NCI-H1105 treated with DMSO at 0.1 percent for 48 hours (cell line): Measurements from ENCODE around the gene ATF6B.

Experiments used
- DNase-seq: peaks from one replicate; lab custom pipeline; 2025; lab: John Stamatoyannopoulos, UW

ATF6B gene

DNA sequence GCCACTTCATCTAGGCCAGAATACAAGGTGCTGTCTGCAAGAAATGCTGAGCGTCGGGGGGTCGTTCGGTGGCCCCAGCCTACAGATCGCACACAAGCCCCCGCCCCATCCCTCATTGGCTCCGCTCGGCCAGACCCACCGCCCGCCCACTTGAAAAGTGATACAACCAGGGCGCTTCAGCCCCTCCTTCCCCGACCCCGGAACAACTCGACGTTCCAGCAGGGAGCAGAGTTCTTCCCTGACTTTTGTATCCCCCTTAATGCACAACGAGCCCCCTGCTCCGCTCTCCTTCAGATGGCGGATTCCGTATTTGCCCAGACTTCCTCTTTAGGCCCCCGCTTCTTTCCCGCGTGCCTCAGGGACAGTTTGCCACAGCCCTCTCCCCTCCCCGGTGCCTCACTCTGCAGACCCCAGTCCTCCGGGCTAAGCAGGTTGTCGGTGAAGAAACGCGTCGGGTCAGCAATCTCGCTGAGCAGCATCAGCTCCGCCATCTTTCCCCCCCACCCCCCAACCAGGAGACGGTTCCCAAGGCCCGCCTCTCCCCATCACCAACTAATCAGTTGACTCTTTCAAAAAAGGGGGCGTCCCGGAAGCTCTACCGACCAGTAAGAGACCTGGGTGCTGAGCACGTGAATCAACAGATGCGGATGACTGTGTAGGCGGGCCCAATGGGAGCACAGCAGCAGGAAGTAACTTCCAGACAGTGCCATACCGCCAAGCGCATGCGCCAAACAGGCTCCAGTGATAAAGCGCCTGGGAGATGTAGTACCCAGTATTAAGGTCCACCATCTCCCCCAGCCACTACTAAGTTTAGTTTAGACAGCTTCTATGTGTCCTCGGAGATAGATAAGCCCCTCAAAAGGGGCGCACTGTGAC is at the start of gene ATF6B:
TSS of gene ATF6B (minus strand) at position 530 of the 876 bp plus-strand sequence. CDS start at position 491, 39 bp downstream.
- DNase-seq = peak; percentile 100

DNA sequence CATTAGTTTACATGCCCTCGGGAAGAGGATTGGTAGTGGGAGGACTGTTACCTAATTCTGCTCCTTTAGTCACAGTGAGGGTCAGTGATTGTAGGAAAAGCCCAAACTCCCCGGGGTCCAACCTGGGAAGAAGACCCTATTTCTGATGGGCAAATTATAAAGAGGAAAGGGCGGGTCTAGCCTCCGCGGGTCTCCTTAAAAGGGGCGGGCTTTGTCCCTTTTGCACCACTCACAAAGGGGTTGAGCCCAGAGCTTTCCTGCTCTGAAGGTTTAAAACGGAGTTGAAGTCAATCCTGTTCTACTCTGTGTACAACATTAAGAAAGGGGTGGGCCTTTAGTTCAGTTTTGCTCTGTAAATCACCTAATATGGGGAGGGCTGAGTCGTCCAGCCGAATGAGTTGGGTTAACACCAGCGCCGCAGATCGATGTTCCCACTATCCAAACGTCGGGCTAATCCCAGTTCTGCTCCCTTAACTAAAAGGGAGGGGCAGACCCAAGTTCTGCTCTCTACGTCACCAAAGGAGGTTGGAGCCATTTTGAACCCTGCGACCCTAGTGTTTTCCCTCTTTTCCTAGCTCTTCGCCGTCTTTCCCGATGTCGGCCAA is 49.2 kb upstream of the ATF6B start:
- DNase-seq = peak; percentile 90

DNA sequence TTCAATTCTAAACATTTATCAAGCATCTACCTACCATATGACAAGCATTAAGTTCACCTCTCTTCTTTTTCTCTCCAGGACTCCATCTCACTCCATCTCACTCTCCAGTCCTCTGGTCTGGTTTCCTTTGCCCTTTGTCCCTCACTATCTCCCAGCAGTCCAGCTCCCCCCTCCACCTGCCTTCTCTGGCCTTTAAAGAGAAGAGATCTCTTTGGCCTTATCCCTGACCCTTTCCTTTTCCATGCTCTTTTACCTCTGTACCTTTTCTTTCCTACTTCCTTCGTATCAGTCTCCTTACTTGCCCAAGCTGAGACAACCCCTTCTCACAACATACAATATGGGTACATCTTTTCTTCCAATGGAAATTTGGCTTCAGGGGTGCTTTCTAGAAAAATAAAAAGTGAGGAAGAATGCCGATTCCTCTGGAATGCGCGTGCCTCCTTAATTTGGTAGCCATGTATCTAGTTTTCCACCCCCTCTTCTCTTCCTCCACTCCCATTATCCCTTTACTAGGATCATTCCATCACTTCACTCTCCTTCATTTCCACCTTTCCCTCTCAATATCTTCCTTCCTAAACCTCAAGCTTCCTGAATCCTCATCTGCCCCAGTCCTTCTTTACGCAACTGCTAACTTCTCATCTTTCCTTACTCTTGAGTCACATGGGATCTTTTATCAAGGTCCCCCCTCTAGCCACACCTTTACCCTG is 48.6 kb upstream of the ATF6B start:
- no peak for DNase-seq

DNA sequence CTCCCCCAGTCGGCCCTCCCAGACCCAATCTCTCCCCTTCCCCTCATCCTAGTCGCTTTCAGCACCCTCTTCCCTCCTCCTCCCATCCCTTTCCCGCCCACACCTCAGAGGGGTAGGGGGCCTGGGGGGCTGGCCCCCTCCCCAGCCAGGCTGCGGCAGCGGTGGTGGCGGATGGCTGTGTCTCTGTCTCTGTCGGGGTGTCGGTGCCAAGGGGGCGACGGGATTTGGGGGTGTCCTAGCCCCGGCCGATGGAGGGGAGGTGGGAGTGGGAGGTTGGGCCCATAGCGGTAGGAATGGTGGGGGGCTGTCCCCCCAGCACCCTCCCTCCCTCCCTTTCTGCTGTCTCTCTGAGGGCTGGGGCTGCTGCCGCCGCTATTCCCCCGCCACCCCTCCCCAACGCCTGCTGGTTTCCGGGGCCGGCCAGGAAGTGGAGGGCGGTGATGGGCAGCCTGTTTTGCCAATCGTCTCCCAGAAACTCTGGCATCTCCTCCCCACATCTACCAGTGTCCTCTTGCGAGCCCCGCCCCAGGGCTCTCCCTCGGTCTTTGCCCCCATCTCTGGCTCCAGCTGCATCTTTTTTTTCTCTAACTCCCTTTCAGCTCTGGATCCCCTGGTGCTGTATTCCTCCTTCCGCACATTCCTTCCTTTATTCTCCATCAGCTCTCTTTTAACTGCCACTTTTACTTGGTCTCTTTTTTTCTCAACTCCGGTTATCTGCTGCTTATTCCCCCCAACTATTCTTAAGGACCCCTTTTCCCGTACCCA is 47.8 kb upstream of the ATF6B start, which contains the start of gene AGPAT1:
TSS of gene AGPAT1 (minus strand) at position 374 of the 765 bp plus-strand sequence. CDS start 4,588 bp downstream, outside the sequence.
- DNase-seq = peak; percentile 95

DNA sequence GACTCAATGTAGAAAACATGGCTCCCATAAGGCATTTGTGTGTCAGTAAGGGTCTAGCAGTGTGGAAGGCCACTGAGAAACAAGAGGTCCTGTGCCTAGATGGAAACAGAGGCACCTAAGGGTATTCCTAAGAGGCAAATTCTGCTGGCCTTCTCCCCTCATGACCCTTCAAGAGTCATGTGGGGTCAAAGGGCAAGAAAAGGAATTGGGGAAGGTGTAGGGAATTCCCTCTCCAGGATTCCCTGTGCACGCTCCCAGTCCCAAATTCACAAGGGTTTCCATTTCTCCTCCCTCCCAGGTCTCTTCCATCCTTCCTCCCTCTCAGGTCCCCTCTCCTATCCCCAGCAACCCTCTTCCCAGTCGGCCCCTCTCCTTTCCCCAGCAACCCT is 47.3 kb upstream of the ATF6B start:
- DNase-seq = no peak

DNA sequence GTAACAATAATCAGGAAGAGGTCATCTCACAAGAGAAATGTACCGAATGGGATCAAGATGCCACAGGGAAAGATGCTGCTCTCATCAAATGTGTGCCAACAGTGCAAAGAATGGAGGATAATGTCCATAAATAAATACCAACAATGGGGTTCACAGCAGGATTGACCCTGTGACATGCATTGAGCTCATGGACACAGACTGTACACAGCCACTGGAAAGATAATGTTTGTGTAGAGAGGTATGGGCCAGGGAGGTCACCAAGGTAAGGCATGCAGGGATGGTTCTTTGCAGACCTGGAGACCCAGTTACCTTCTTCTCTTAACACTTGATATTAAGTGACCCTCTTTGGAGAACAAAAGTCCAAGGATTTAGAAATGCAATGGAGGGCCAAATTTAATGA is 46.4 kb upstream of the ATF6B start:
- DNase-seq = no peak

DNA sequence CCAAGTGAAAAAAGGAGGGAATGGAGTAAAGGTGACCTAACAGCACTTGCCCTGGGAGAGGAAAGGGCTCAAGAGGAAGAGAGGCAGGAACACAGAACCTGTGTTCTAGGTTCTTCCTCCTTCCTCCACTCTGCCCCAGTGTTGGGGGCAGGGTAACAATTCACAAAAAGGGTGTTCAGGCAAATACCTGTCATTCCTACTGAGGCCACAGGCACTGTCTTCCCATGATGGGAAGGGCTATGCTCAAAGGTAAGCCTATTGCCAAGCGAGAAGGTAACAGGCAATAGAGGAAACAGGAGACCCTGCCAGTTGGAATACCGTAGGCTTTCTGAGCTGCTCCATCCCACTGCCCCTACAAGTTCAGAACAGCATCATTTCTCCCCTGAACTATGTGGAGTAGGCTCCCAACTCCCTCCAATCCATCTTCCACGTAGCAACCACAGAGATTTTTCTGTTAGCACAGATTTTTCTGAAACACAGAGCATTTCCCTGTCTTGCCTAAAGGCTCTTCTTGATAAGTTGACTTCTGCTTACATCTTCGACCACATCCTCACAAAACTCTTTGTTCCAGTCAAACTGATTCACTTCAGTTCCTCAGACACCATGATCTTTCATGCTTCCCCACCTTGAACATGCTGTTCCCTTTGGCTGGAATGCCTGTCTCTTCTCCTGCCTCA is 45.1 kb upstream of the ATF6B start:
- no peak for DNase-seq

DNA sequence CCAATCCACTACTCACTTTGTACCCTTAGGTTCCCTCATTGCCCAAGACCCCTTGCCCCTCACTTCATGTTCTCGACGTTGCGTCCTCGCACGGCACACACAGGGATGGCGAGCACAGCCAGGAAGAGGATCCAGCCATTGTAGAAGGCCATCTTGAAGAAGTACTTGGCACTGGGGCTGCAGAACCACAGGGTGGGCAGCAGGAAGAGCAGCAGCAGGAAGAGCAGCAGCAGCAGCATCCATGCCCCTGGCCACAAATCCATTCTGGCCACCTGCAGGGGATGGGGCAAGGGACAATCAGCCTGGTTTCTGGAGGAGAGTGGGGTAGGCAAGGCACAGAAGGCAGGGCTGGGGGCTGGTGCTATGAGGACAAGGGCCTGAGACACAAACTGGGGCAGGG is 43.2 kb upstream of the ATF6B start:
- no peak for DNase-seq

DNA sequence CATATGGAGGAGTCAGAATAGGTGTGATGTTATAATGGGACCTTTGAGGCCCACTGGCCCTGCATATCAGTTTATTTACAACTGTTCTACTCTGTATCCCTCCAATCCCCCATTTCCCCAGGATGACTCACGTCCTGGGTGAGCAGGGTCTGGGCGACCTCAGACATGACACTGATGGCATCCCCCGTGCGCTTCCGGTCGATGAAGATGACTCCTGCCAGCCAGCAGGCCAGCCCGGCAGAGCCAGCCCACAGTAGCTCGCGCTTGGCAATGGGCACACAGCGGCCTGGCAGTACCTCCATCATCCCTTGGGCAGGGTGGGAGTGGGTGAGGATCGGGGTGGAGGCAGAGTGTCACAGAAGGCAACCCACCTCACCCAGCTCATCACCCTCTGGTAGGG is 42.2 kb upstream of the ATF6B start:
- no peak for DNase-seq

DNA sequence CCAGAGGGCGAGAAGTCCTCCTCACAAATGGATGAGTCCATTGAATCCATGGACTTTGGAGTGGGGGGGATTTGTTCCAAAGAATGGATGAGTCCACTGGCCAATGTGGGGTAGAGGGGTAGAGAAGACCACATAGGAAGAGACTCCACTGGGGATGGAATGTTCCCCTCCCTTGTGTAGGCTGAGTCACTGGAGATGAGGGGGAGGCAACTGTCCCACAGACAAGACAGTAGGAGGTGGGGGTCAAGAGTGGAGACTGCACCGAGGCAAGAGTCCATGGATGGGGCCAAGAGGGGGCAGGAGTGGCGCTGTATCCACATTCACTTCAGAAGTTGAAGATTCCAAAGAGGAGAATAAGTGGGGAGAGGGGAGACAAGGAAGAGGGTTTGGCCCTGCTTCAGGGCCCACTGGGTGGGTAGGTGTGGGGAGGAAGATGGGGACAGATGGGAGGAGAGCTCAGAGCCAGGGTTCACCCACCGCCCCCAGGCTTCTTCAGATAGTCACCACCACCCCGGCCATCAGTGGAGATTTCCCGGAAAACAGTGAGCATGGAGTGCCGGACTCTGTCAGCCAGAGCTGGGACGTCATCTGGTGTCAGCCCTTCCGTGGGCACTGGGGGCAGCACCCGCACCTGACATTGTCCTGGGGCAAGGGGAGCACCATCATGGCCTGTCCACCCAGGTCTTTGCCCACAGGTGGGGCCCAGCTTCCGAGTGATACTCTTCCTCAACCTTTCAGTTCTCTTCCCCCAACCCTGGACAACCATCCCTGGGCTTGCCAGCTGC is 41.0 kb upstream of the ATF6B start:
- no peak for DNase-seq

DNA sequence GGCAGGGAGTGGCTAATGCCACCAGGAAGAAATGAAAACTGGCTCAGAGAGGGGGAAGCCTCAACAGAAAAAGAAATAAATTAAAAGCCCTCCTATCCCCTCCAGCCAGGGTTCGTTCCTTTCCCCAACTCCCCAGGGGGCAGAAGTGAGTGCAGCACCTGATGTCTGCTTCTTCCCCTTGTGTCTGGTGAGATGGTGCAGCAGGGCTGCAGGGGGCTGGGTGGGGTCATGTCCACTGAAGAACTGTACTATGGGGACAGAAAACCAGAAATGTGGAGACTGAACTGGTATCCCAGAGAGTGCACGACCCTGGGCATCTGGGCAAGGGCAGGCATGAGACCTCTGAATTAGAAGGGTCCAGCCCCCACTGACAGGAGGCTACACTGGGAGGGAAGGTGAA is 40.3 kb upstream of the ATF6B start:
- DNase-seq = no peak

DNA sequence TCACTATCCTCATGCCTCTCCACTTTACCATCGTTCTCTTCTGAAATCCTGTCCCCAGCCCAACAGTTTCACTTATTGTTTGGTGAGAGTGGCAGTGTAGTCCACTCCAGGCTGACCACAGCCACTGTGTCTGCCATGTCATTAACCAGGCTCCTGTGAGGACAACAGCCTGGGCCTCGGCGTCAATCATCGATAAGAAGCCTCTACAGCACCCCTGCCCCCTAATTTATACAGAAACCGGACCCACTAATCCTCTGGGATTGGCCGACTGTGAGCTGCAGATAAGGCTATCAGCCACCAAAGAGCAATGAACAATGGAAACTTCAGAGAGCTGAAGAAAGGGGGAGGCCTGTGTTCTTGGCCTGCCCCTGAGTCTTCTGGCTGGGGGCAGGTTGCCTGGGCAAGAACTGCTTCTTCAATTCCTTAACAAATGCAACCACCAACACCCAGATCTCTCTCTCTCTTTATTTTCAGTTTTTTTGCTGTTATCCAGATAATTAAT is 39.8 kb upstream of the ATF6B start:
- DNase-seq = no peak

DNA sequence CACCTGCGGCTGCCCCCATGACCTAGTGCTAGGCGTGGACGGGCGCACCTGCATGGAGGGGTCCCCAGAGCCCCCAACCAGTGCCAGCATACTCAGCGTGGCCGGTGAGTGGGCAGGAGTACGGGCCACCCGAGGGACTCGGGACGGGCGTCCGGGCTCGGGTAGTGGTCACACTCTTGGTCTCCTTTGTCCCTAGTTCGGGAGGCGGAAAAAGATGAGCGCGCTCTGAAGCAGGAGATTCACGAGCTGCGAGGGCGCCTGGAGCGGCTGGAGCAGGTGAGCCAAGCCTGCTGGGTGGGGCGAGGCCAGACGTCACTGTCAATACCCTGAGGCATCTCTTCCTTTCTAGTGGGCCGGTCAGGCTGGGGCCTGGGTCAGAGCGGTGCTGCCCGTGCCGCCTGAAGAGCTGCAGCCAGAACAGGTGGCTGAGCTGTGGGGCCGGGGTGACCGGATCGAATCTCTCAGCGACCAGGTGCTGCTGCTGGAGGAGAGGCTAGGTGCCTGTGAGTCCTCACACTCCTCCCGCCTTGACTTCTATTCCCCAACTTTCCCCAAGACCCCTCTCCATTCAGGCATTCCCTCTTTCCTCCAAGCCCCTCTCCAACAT is 39.2 kb upstream of the ATF6B start:
- no peak for DNase-seq

DNA sequence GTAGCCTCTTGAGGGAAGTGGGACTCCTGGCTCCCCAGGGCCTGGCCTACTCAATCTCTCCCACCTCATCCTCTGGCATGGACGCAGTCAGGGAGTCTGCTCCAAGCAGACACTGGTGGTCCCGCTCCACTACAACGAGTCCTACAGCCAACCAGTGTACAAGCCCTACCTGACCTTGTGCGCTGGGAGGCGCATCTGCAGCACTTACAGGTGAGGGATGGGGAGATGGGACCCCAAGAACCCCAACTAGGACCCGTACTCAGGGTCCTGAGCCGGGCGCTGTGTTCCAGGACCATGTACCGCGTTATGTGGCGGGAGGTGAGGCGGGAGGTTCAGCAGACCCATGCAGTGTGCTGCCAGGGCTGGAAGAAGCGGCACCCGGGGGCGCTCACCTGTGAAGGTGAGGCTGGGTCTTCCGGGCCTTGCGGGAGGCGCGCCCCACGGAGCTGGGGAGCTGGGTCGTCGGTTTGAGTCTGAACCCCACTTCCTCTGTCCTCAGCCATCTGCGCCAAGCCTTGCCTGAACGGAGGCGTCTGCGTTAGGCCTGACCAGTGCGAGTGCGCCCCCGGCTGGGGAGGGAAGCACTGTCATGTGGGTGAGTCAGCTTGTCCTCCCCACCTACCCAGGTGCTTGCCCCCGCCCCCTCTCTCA is 38.5 kb upstream of the ATF6B start:
- no peak for DNase-seq

DNA sequence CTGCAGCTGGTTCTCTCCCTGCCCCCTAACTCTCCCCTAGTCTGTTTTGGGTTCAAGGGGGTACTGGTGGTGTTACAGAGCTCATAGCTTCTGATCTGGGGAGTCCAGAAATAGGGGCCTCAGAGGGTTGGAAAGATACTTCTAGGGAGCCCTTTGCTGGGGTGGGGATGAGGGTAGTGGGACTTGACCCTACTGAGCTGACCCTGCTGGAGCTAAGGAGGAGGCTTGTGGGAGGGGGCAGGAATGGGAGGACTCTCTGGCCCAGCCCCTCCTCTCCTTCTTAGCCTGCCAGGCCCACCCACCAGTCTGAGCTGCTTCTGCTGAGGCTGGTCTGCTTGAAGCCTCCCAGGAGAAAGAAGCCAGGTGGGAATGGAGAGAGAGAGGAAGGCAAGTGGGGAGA is 36.2 kb upstream of the ATF6B start, which contains the start of gene EGFL8:
TSS of gene EGFL8 (plus strand) at position 301 of the 400 bp plus-strand sequence. CDS start 1,571 bp downstream, outside the sequence.
- DNase-seq = no peak

DNA sequence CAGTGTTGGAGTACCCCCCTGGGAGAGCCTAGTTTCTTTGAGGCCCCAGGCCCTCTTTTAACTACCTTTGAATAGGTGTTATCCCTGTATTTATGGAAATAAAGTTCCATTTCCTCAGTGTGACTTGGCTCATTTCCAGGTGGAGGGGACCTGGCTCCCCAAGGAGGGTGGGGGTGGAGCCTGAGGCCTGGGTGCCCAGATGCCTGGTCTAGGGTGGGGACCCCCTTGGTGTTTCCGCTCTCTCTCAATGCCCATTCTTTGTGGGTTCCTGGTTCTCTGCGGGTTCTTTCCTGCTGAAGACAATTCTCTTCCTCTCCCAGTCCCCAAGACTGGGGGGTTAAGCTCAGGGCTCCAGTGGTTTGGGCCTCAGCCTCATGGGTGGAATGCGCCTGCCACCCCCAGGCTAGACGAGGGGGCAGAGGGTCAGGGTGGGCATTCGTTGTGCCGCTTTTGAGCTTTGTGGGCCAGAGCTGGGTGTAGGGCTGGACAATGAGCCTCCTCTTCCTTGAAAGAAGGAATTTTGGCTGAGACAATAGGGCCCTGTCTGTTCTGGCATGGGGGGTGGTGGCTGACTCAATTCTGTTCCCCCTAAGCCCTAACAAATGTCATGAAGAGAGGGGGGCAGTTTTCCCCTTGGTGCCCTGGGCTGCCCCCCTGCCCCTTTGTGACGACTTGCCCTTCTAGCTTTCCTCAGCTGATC is 35.7 kb upstream of the ATF6B start:
- DNase-seq = no peak

DNA sequence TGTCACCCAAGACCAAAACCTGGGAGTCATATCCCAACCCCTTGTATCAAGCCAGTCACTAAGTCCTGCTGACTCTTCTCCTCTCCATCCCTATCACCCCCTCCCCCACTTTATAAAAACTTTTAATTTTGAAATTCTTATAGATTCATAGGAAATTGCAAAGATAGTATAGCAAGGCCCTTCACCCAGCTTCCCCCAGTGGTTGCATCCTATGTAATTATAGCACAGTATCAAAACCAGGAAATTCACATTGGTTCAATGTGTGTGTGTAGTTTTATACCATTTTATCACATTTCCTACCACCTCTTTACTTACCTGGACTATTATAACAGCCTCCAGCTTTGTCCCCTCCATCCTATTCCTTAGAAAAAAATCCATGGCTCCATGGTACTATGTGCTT is 30.0 kb upstream of the ATF6B start:
- no peak for DNase-seq

DNA sequence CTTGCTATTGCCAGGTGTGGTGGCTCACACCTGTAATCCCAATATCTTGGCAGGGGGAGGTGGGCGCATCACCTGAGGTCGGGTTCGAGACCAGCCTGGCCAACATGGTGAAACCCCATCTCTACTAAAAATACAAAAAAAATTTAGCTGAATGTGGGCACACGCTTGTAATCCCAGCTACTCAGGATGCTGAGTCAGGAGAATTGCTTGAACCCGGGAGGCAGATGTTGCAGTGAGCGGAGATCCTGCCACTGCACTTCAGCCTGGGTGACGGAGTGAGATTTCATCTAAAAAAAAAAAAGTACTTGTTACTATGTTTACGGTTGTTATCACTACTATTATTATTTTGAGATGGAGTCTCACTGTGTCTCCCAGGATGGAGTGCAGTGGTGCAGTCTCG is 28.8 kb upstream of the ATF6B start:
- no peak for DNase-seq
